H1 (cell line): ENCODE data around the gene FHIT. TPM values are rescaled to one million over a fixed set of nuclear protein-coding genes. Genes with fewer than 3 reads are reported as not detected.

Experiments used
- CTCF ChIA-PET: fragments of 300-600 bp; sonication (Branson Sonifier 250); formaldehyde crosslinking; loops from one replicate; lab custom pipeline; 2021; ENCODE audit not compliant: partially characterized antibody; lab: Charles Lee
- POLR2A ChIA-PET: fragments of 300-600 bp; sonication (Branson Sonifier 250); formaldehyde crosslinking; loops from one replicate; lab custom pipeline; 2021; ENCODE audit warnings: inconsistent platforms; ENCODE audit not compliant: partially characterized antibody; lab: Charles Lee
- DNase-seq, 2 experiments: peaks; one replicate each; pipeline versions ENCODE4 v3.0.0 to v3.0.0-alpha.2; 2010 to 2022; ENCODE audit warnings: low spot score in 2 of 2, low read depth in 1 of 2, mixed read lengths in 1 of 2
- FAIRE-seq: peaks from 2 replicates; lab custom pipeline; 2011; peaks lifted over from hg19 to GRCh38; lab: Jason Lieb, UNC
- H2AFZ ChIP-seq: 2 replicates; pipeline ENCODE4 v1.8.1; 2012; ENCODE audit warnings: low read length, inconsistent platforms
- H2AK5ac ChIP-seq: 2 replicates; pipeline ENCODE4 v1.6.1; 2013; ENCODE audit warnings: low read depth, low read length
- H2BK120ac ChIP-seq: replicated peaks from 2 replicates; pipeline ENCODE3; 2013; ENCODE audit warnings: low read depth, low read length, inconsistent platforms
- H2BK12ac ChIP-seq: 2 replicates; pipeline ENCODE4 v1.6.1; 2013; ENCODE audit warnings: low read depth, low read length
- H2BK15ac ChIP-seq: 2 replicates; pipeline ENCODE4 v1.6.1; 2013; ENCODE audit warnings: low read length
- H2BK20ac ChIP-seq: 2 replicates; pipeline ENCODE4 v1.6.1; 2013; ENCODE audit warnings: low read length
- H2BK5ac ChIP-seq: 2 replicates; pipeline ENCODE4 v1.6.1; 2013; ENCODE audit warnings: low read depth, low read length
- H3K14ac ChIP-seq: 2 replicates; pipeline ENCODE4 v1.6.1; 2013; ENCODE audit warnings: inconsistent platforms; ENCODE audit not compliant: insufficient read length
- H3K18ac ChIP-seq: 2 replicates; pipeline ENCODE4 v1.6.1; 2013; ENCODE audit warnings: low read length; ENCODE audit errors: extremely low read depth
- H3K23ac ChIP-seq: 2 replicates; pipeline ENCODE4 v1.6.1; 2013; ENCODE audit warnings: inconsistent platforms; ENCODE audit not compliant: insufficient read length
- H3K23me2 ChIP-seq: 2 replicates; pipeline ENCODE4 v1.6.1; 2013; ENCODE audit warnings: low read depth, low read length
- H3K27ac ChIP-seq: 2 replicates; pipeline ENCODE4 v1.6.1; 2011; ENCODE audit warnings: low read depth, low read length, inconsistent platforms
- H3K27me3 ChIP-seq, 4 experiments: replicated peaks in 1 of 4; 1 replicate in 1 of 4; 2 replicates in 3 of 4; pipeline versions ENCODE4 v1.6.1 to v1.8.1; 2011 to 2013; ENCODE audit warnings: low read length in 3 of 4, mild to moderate bottlenecking in 3 of 4, inconsistent platforms in 2 of 4, mixed read lengths in 2 of 4, moderate library complexity in 1 of 4; ENCODE audit not compliant: control insufficient read depth in 3 of 4, insufficient read depth in 3 of 4; ENCODE audit errors: extremely low read depth in 1 of 4
- H3K36me3 ChIP-seq, 4 experiments: 2 replicates each; pipeline versions ENCODE4 v1.6.1 to v1.8.1; 2011 to 2013; ENCODE audit warnings: mild to moderate bottlenecking in 4 of 4, low read length in 3 of 4, moderate library complexity in 2 of 4, control low read depth in 1 of 4, inconsistent platforms in 1 of 4; ENCODE audit not compliant: insufficient read depth in 4 of 4, control insufficient read depth in 2 of 4
- H3K4ac ChIP-seq: replicated peaks from 2 replicates; pipeline ENCODE3; 2013; ENCODE audit warnings: low read length, low read depth, mixed read lengths, inconsistent platforms; ENCODE audit not compliant: insufficient read length
- H3K4me1 ChIP-seq, 4 experiments: replicated peaks in 1 of 4; 1 replicate in 1 of 4; 2 replicates in 3 of 4; pipeline versions ENCODE4 v1.6.1 to v1.8.1; 2011 to 2013; ENCODE audit warnings: low read length in 3 of 4, inconsistent platforms in 2 of 4, mixed read lengths in 1 of 4; ENCODE audit not compliant: insufficient read depth in 4 of 4, control insufficient read depth in 3 of 4
- H3K4me2 ChIP-seq, 2 experiments: 2 replicates each; pipeline versions ENCODE4 v1.6.1 to v1.8.1; 2011 to 2013; ENCODE audit warnings: low read depth in 2 of 2, low read length in 2 of 2, control low read depth in 1 of 2, inconsistent platforms in 1 of 2, mild to moderate bottlenecking in 1 of 2; ENCODE audit not compliant: insufficient read depth in 1 of 2
- H3K4me3 ChIP-seq, 4 experiments: fragments of 200-600, 300-600 bp in 1 of 4; sonication (generic), shearing (Covaris generic), sonication (Bioruptor Twin) in 1 of 4; 2 replicates each; pipeline versions ENCODE4 v1.5.1 to v1.8.1; 2011 to 2016; ENCODE audit warnings: low read length in 4 of 4, low read depth in 3 of 4, control low read depth in 2 of 4, inconsistent platforms in 2 of 4, mild to moderate bottlenecking in 2 of 4, mixed read lengths in 1 of 4, moderate library complexity in 1 of 4; ENCODE audit not compliant: insufficient read depth in 2 of 4; ENCODE audit errors: extremely low read depth in 1 of 4
- H3K56ac ChIP-seq: replicated peaks from 2 replicates; pipeline ENCODE3; 2013; ENCODE audit warnings: low read depth, mild to moderate bottlenecking, mixed read lengths, low read length, inconsistent platforms; ENCODE audit not compliant: insufficient read length
- H3K79me1 ChIP-seq: 2 replicates; pipeline ENCODE4 v1.6.1; 2013; ENCODE audit warnings: low read depth, low read length, control low read depth
- H3K79me2 ChIP-seq, 2 experiments: 2 replicates each; pipeline versions ENCODE4 v1.6.1 to v1.8.1; 2012 to 2013; ENCODE audit warnings: low read length in 2 of 2, mild to moderate bottlenecking in 2 of 2, inconsistent platforms in 1 of 2; ENCODE audit not compliant: insufficient read depth in 2 of 2, control insufficient read depth in 1 of 2
- H3K9ac ChIP-seq, 4 experiments: replicated peaks in 1 of 4; 1 replicate in 1 of 4; 2 replicates in 3 of 4; pipeline versions ENCODE4 v1.6.1 to v1.8.1; 2011 to 2013; ENCODE audit warnings: low read depth in 3 of 4, low read length in 3 of 4, control low read depth in 2 of 4, mild to moderate bottlenecking in 2 of 4, moderate library complexity in 2 of 4, inconsistent platforms in 1 of 4; ENCODE audit errors: extremely low read depth in 1 of 4
- H3K9me3 ChIP-seq, 2 experiments: 2 replicates each; pipeline versions ENCODE4 v1.6.1 to v1.8.1; 2012 to 2013; ENCODE audit warnings: mild to moderate bottlenecking in 2 of 2, moderate library complexity in 2 of 2, control low read depth in 1 of 2, inconsistent platforms in 1 of 2, low read depth in 1 of 2, low read length in 1 of 2, mixed read lengths in 1 of 2; ENCODE audit not compliant: insufficient read depth in 2 of 2
- H4K20me1 ChIP-seq, 2 experiments: replicated peaks in 1 of 2; 2 replicates each; pipeline versions ENCODE3 to v1.8.1; 2011 to 2013; ENCODE audit warnings: inconsistent platforms in 2 of 2, low read length in 2 of 2, mild to moderate bottlenecking in 1 of 2; ENCODE audit not compliant: insufficient read depth in 2 of 2, control insufficient read depth in 1 of 2
- H4K5ac ChIP-seq: 2 replicates; pipeline ENCODE4 v1.6.1; 2013; ENCODE audit warnings: low read length, low read depth, mixed read lengths, inconsistent platforms; ENCODE audit not compliant: insufficient read length
- H4K8ac ChIP-seq: 2 replicates; pipeline ENCODE4 v1.8.0; 2013; ENCODE audit warnings: mild to moderate bottlenecking, moderate library complexity, low read length, inconsistent platforms; ENCODE audit not compliant: insufficient read depth; ENCODE audit errors: extremely low read depth
- H4K91ac ChIP-seq: replicated peaks from 2 replicates; pipeline ENCODE3; 2013; ENCODE audit warnings: low read length, mixed read lengths, inconsistent platforms; ENCODE audit not compliant: insufficient read length
- RXRA ChIP-seq: IDR thresholded peaks from 2 replicates; pipeline ENCODE4 v1.6.1; 2011; ENCODE audit warnings: low read depth, mild to moderate bottlenecking, low read length, moderate library complexity; ENCODE audit not compliant: insufficient read depth
- YY1 ChIP-seq: IDR thresholded peaks from 2 replicates; pipeline ENCODE4 v1.6.1; 2011; ENCODE audit warnings: low read depth, mild to moderate bottlenecking, low read length
- WGBS, 2 experiments: shearing (Covaris generic) in 1 of 2; methylation state at CpG; one replicate each; pipeline versions ENCODE4 v1.1.6 to v1.1.7; 2013 to 2015; ENCODE audit warnings: low lambda C conversion rate in 2 of 2, mixed read lengths in 2 of 2, inconsistent platforms in 1 of 2, low coverage in 1 of 2, missing lambda C conversion rate in 1 of 2; ENCODE audit not compliant: insufficient replicate concordance in 2 of 2, insufficient coverage in 1 of 2, insufficient read length in 1 of 2; ENCODE audit errors: extremely low coverage in 1 of 2, missing lambda C conversion rate in 1 of 2; 5-methylcytosine and 5-hydroxymethylcytosine counted together
- polyA plus RNA-seq, 7 experiments: library from polyadenylated mRNA; depleted of rRNA in 3 of 7; stranded (reverse) in 5 of 7; unstranded in 2 of 7; fragments of >200 nt in 5 of 7; fragments of 200-250 nt in 2 of 7; gene quantifications; 1 replicate in 5 of 7; 2 replicates in 1 of 7; 4 replicates in 1 of 7; pipeline versions ENCODE4 v1.2.1 to v1.2.3, GENCODE V29; 2011 to 2013; ENCODE audit warnings: missing spikeins in 2 of 7, mixed read lengths in 2 of 7
- total RNA-seq: library from RNA; stranded (reverse); fragmentation: NEBNext Ultra II Directional; extraction: Animal tissue kit (Norgen Biotek cat#: 25700); gene quantifications from 2 replicates; pipeline ENCODE4 v1.2.1, GENCODE V29; 2021

FHIT gene
- total and polyA plus RNA-seq, 2 of the 8 experiments (the other 6 are each of a cell fraction or from before 2014, with no cell fraction given) = 1.2 to 3.2 TPM

GRCh38 chr3:60343831-60344230 is 907.4 kb downstream of the FHIT start:
- Histone ChIP-seq H3K27me3 (no peaks in the 10 kb centered on the region), H2BK15ac (no peak overlapping the region), H3K23ac (no peak overlapping the region), H4K20me1 (no peaks in the 10 kb centered on the region), H3K79me1 (no peaks in the 10 kb centered on the region), H2AFZ (no peak overlapping the region), H3K4me2 (no peak overlapping the region), H2AK5ac (no peak overlapping the region), H3K23me2 (no peaks in the 10 kb centered on the region), H3K18ac (no peak overlapping the region), H3K79me2 (no peaks in the 10 kb centered on the region), H2BK5ac (no peak overlapping the region), H3K27ac (no peak overlapping the region), H4K5ac (no peak overlapping the region), H3K4ac (no peak overlapping the region), H2BK20ac (no peak overlapping the region), H3K4me3 (no peak overlapping the region), H3K9me3 (no peaks in the 10 kb centered on the region), H3K14ac (no peak overlapping the region), H3K56ac (no peak overlapping the region), H4K8ac (no peak overlapping the region), H2BK12ac (no peak overlapping the region), H3K4me1 (no peaks in the 10 kb centered on the region), H4K91ac (no peak overlapping the region), H3K36me3 (no peaks in the 10 kb centered on the region)
- FAIRE-seq (no peak), DNase-seq (no peak)
- ChIA-PET CTCF (no interaction called here), POLR2A (interaction anchor here (0.7 kb wide), 1 partner anchor 1084 kb away, joined by 3 read pairs; no protein-coding TSS in a partner anchor)
- TF ChIP-seq YY1 (no peak), RXRA (no peak)
- TF ChIP-seq, all 59 proteins: peak for 0
- WGBS, 2 experiments = 100% methylated on average over 2 of the region's 2 CpGs; no CpG with 5 or more reads in 1 of the 2 experiments
- Histone ChIP-seq H2BK120ac (no peak overlapping the region), H3K9ac (no peak overlapping the region)
